ENCODE results near the gene PRAMEF11. TPM values are rescaled to one million over a fixed set of nuclear protein-coding genes. Genes with fewer than 3 reads are reported as not detected.

Gene PRAMEF11
- total RNA-seq, 4 donors from 2014 or later = not detected

- 33 to 68% methylated on average over 1 to 4 of the region's 4 CpGs for WGBS, 2 donors (ENCODE audit: low coverage in 1 of 2)
- TF ChIP-seq EP300 (IDR thresholded peaks at IDR 0.05; ENCODE audit: low read depth) = no peak
Observed at GRCh38 chr1:12778061-12778460, 53.1 kb downstream of the PRAMEF11 start.

DNA sequence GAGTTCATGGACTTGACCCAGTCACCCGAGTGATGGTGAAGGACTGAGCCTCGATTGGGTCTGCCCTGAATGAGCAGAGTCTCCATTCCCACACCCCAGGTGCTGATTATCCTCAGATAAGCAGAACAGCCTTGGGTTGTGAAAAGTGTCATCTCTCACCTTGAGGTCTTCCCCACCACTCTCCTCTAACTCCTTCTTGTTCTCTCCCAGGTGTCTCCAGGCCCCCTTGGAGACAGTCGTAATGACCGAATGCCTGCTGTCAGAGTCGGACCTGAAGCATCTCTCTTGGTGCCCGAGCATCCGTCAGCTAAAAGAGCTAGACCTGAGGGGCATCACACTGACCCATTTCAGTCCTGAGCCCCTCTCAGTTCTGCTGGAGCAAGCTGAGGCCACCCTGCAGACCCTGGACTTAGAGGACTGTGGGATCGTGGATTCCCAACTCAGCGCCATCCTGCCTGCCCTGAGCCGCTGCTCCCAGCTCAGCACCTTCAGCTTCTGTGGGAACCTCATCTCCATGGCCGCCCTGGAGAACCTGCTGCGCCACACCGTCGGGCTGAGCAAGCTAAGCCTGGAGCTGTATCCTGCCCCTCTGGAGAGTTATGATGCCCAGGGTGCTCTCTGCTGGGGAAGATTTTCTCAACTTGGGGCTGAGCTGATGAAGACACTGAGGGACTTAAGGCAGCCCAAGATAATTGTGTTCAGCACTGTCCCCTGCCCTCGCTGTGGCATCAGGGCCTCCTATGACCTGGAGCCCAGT, 54.2 kb downstream of the PRAMEF11 start:
- no peak overlapping the region for H3K27ac ChIP-seq
- intact Hi-C loops (cut with DNase I; ENCODE audit: low total_unique reads) (no loop called here), in situ Hi-C loops (cut with MboI; ENCODE audit: low pct_ligation_motif_present in 1 of 4, low pct_unique_long_range_greater_than_20kb in 1 of 4, low sequenced_read_pairs in 3 of 4) (no loop called here)
- no peaks in the 10 kb centered on the region for H3K9me3 ChIP-seq
- no peaks in the 10 kb centered on the region for H3K4me1 ChIP-seq
- TF ChIP-seq POLR2A (IDR thresholded peaks at IDR 0.05) = no peak
- TF ChIP-seq, protein P1, sequence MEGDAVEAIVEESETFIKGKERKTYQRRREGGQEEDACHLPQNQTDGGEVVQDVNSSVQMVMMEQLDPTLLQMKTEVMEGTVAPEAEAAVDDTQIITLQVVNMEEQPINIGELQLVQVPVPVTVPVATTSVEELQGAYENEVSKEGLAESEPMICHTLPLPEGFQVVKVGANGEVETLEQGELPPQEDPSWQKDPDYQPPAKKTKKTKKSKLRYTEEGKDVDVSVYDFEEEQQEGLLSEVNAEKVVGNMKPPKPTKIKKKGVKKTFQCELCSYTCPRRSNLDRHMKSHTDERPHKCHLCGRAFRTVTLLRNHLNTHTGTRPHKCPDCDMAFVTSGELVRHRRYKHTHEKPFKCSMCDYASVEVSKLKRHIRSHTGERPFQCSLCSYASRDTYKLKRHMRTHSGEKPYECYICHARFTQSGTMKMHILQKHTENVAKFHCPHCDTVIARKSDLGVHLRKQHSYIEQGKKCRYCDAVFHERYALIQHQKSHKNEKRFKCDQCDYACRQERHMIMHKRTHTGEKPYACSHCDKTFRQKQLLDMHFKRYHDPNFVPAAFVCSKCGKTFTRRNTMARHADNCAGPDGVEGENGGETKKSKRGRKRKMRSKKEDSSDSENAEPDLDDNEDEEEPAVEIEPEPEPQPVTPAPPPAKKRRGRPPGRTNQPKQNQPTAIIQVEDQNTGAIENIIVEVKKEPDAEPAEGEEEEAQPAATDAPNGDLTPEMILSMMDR (IDR thresholded peaks at IDR 0.05) = no peak
- no peak for TF ChIP-seq POLR2AphosphoS5 (IDR thresholded peaks at IDR 0.05)
- no peak for TF ChIP-seq EP300 (IDR thresholded peaks at IDR 0.05; ENCODE audit: low read depth)
- H3K27me3 ChIP-seq = no peaks in the 10 kb centered on the region
- no peak for DNase-seq
- no peaks in the 10 kb centered on the region for H3K36me3 ChIP-seq
- H3K4me3 ChIP-seq = no peak overlapping the region
- WGBS, 2 donors (ENCODE audit: low coverage in 1 of 2) = 47 to 80% methylated on average over 3 to 12 of the region's 15 CpGs

More at GRCh38 chr1:12778061-12778460, 53.1 kb downstream of the PRAMEF11 start:
- Histone ChIP-seq H3K36me3 (no peaks in the 10 kb centered on the region), H3K27ac (no peak overlapping the region), H3K4me1 (no peaks in the 10 kb centered on the region), H3K27me3 (no peaks in the 10 kb centered on the region), H3K9me3 (no peaks in the 10 kb centered on the region), H3K4me3 (no peak overlapping the region)
- intact Hi-C loops (cut with DNase I; ENCODE audit: low total_unique reads) (no loop called here), in situ Hi-C loops (cut with MboI; ENCODE audit: low pct_ligation_motif_present in 1 of 4, low pct_unique_long_range_greater_than_20kb in 1 of 4, low sequenced_read_pairs in 3 of 4) (no loop called here)
- no peak for DNase-seq

DNA sequence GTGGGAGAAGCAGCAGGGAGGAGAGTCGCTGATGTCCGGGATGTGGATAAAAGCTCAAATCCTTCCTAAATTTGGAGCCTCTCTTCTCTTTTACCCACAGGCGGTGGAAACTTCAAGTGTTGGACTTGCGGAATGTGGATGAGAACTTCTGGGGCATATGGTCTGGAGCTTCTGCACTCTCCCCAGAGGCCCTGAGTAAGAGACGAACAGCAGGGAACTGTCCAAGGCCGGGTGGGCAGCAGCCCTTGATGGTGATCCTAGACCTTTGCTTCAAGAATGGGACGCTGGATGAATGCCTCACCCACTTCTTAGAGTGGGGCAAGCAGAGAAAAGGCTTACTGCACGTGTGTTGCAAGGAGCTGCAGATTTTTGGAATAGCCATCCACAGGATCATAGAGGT, 55.8 kb downstream of the PRAMEF11 start:
- WGBS, 2 donors (ENCODE audit: low coverage in 1 of 2) = 79 to 83% methylated on average over 8 of the region's 8 CpGs
- in situ Hi-C loops (cut with MboI; ENCODE audit: low pct_ligation_motif_present in 1 of 4, low pct_unique_long_range_greater_than_20kb in 1 of 4, low sequenced_read_pairs in 3 of 4) = no loop called here

GRCh38 chr1:12774801-12775345, 56.3 kb downstream of the PRAMEF11 start:
- H3K4me3 ChIP-seq = no peak overlapping the region
- no peak for DNase-seq
- TF ChIP-seq, protein P1 (IDR thresholded peaks at IDR 0.05) = no peak
- TF ChIP-seq POLR2AphosphoS5 (IDR thresholded peaks at IDR 0.05) (no peak), EP300 (IDR thresholded peaks at IDR 0.05; ENCODE audit: low read depth) (no peak), POLR2A (IDR thresholded peaks at IDR 0.05) (no peak)
- no peaks in the 10 kb centered on the region for H3K36me3 ChIP-seq
- intact Hi-C loops (cut with DNase I; ENCODE audit: low total_unique reads) (no loop called here), in situ Hi-C loops (cut with MboI; ENCODE audit: low pct_ligation_motif_present in 1 of 4, low pct_unique_long_range_greater_than_20kb in 1 of 4, low sequenced_read_pairs in 3 of 4) (no loop called here)
- H3K27me3 ChIP-seq = peaks cover 13% of the 10 kb centered on the region
- no peaks in the 10 kb centered on the region for H3K9me3 ChIP-seq
- H3K4me1 ChIP-seq = no peaks in the 10 kb centered on the region
- WGBS, 2 donors (ENCODE audit: low coverage in 1 of 2) = 85% methylated on average over 5 of the region's 5 CpGs; no CpG with 5 or more reads in 1 of the 2 donors
- H3K27ac ChIP-seq = no peak overlapping the region

More for the DNA sequence above, 55.8 kb downstream of the PRAMEF11 start:
- Histone ChIP-seq H3K9me3 (no peaks in the 10 kb centered on the region), H3K4me3 (no peak overlapping the region), H3K4me1 (no peaks in the 10 kb centered on the region), H3K36me3 (no peaks in the 10 kb centered on the region), H3K27me3 (peaks cover 8% of the 10 kb centered on the region), H3K27ac (no peak overlapping the region)
- intact Hi-C loops (cut with DNase I; ENCODE audit: low total_unique reads) = no loop called here
- no peak for TF ChIP-seq EP300 (IDR thresholded peaks at IDR 0.05; ENCODE audit: low read depth)
- no peak for TF ChIP-seq POLR2AphosphoS5 (IDR thresholded peaks at IDR 0.05)
- TF ChIP-seq, protein P1 (IDR thresholded peaks at IDR 0.05) = no peak
- TF ChIP-seq POLR2A (IDR thresholded peaks at IDR 0.05) = no peak
- DNase-seq = no peak

Other genes starting within 250 kb of the PRAMEF11 start
- gene DHRS3, start 213.2 kb downstream of the PRAMEF11 start, total RNA-seq = 100 to 1,000 TPM in 2 of 4 donors, 10 to 100 TPM in 2; 55.3 to 122 (median 103) TPM
- gene AADACL4, start 187.3 kb downstream of the PRAMEF11 start, total RNA-seq = not detected
- gene AADACL3, start 115.3 kb downstream of the PRAMEF11 start, total RNA-seq = not detected
- gene CFAP107, start 85.2 kb downstream of the PRAMEF11 start, total RNA-seq = not detected
- gene PRAMEF12, start 57.7 kb downstream of the PRAMEF11 start, total RNA-seq = not detected
- not detected for gene PRAMEF1, start 40.0 kb downstream of the PRAMEF11 start, total RNA-seq
- gene HNRNPCL1, start 17.3 kb upstream of the PRAMEF11 start, total RNA-seq = not detected
- not detected for gene PRAMEF2, start 25.7 kb upstream of the PRAMEF11 start, total RNA-seq
- gene PRAMEF4, start 54.8 kb upstream of the PRAMEF11 start, total RNA-seq = not detected
- not detected for gene PRAMEF10, start 66.9 kb upstream of the PRAMEF11 start, total RNA-seq
- gene PRAMEF7, start 85.2 kb upstream of the PRAMEF11 start, total RNA-seq = not detected
- not detected for gene PRAMEF6, start 116.2 kb upstream of the PRAMEF11 start, total RNA-seq
- not detected for gene PRAMEF27, start 225.2 kb upstream of the PRAMEF11 start, total RNA-seq
- gene HNRNPCL3, start 229.4 kb upstream of the PRAMEF11 start, total RNA-seq = not detected
- gene PRAMEF25, start 239.4 kb upstream of the PRAMEF11 start, total RNA-seq = not detected